Measurements from ENCODE around the gene PSMD14.
"Not testable (repeated sequence)": the region's sequence is repeated elsewhere in the genome, so short reads cannot be mapped to it uniquely, and the experiment has no call there.

The PSMD14 gene

DNA sequence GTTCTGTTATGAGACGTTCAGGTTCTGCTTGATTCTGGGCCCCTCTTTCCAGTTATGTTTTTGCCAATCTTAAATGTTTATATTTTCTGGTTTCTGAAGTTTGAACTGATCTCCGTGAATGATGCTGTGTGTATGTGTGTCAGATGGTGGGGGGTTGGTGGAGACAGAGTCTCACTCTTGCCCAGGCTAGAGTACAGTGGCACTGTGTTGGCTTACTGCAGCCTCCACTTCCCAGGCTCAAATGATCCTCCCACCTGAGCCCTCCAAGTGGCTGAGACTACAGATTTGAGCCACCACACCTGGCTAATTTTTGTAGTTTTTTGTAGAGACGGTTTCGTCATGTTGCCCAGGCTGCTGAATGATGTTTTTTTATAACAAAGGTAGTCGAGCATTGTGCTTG is 45.9 kb downstream of the PSMD14 start:
- peaks cover 2% of the 10 kb centered on the region for H3K9me3 ChIP-seq (ENCODE audit: severe bottlenecking)
- no peak for TF ChIP-seq CTCF (IDR thresholded peaks at IDR 0.05; ENCODE audit: poor library complexity, severe bottlenecking)
- ATAC-seq (ENCODE audit: low read depth) (no peak), DNase-seq (ENCODE audit: low spot score) (no peak)
- H3K36me3 ChIP-seq (ENCODE audit: low read depth): no peaks in the 10 kb centered on the region
- H3K27ac ChIP-seq (ENCODE audit: poor library complexity, severe bottlenecking): no peak overlapping the region
- H3K4me3 ChIP-seq (ENCODE audit: severe bottlenecking): no peak overlapping the region
- H3K27me3 ChIP-seq (ENCODE audit: insufficient read depth, poor library complexity, severe bottlenecking): no peaks in the 10 kb centered on the region
- H3K4me1 ChIP-seq (ENCODE audit: insufficient read depth, poor library complexity, severe bottlenecking): no peaks in the 10 kb centered on the region

GRCh38 chr2:161355106-161355505 is 46.9 kb downstream of the PSMD14 start:
- H3K4me1 ChIP-seq (ENCODE audit: insufficient read depth, poor library complexity, severe bottlenecking): no peaks in the 10 kb centered on the region
- TF ChIP-seq CTCF (IDR thresholded peaks at IDR 0.05; ENCODE audit: poor library complexity, severe bottlenecking): no peak
- no peaks in the 10 kb centered on the region for H3K9me3 ChIP-seq (ENCODE audit: severe bottlenecking)
- H3K27ac ChIP-seq (ENCODE audit: poor library complexity, severe bottlenecking): no peak overlapping the region
- no peak for DNase-seq (ENCODE audit: low spot score)
- no peaks in the 10 kb centered on the region for H3K36me3 ChIP-seq (ENCODE audit: low read depth)
- H3K4me3 ChIP-seq (ENCODE audit: severe bottlenecking): no peak overlapping the region
- no peak for ATAC-seq (ENCODE audit: low read depth)
- H3K27me3 ChIP-seq (ENCODE audit: insufficient read depth, poor library complexity, severe bottlenecking): no peaks in the 10 kb centered on the region

DNA sequence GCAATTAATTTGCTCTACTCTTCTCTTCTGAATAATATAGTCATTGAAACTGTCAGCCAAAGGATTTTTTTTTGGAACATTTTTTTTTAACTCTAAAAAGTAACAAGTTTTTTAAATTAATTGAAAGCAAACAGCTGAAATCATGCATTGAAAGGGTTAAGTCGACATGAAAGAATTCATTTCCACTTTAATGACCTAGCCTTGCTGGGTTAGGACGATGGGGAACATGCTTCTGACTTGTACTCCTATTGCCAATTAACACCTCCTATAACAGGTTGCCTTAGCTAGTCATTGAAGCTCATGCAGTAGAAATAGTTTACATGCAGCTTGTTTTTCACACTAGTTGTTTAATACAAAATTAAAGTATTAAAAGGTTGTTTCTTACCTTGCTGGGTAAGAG is 47.8 kb downstream of the PSMD14 start:
- TF ChIP-seq CTCF (IDR thresholded peaks at IDR 0.05; ENCODE audit: poor library complexity, severe bottlenecking): no peak

GRCh38 chr2:161357097-161357496 is 48.9 kb downstream of the PSMD14 start:
- H3K27me3 ChIP-seq (ENCODE audit: insufficient read depth, poor library complexity, severe bottlenecking): no peaks in the 10 kb centered on the region
- no peaks in the 10 kb centered on the region for H3K4me1 ChIP-seq (ENCODE audit: insufficient read depth, poor library complexity, severe bottlenecking)
- no peak for TF ChIP-seq CTCF (IDR thresholded peaks at IDR 0.05; ENCODE audit: poor library complexity, severe bottlenecking)
- H3K9me3 ChIP-seq (ENCODE audit: severe bottlenecking): peaks cover 3% of the 10 kb centered on the region
- H3K27ac ChIP-seq (ENCODE audit: poor library complexity, severe bottlenecking): no peak overlapping the region
- no peak overlapping the region for H3K4me3 ChIP-seq (ENCODE audit: severe bottlenecking)
- H3K36me3 ChIP-seq (ENCODE audit: low read depth): no peaks in the 10 kb centered on the region; the same call in 1 of the 2 replicates
- DNase-seq (ENCODE audit: low spot score) (no peak), ATAC-seq (ENCODE audit: low read depth) (no peak)

More for the DNA sequence above, 47.8 kb downstream of the PSMD14 start:
- H3K4me3 ChIP-seq (ENCODE audit: severe bottlenecking): no peak overlapping the region
- DNase-seq (ENCODE audit: low spot score) (no peak), ATAC-seq (ENCODE audit: low read depth) (no peak)
- H3K4me1 ChIP-seq (ENCODE audit: insufficient read depth, poor library complexity, severe bottlenecking): no peaks in the 10 kb centered on the region
- no peaks in the 10 kb centered on the region for H3K9me3 ChIP-seq (ENCODE audit: severe bottlenecking)
- H3K36me3 ChIP-seq (ENCODE audit: low read depth): no peaks in the 10 kb centered on the region
- H3K27ac ChIP-seq (ENCODE audit: poor library complexity, severe bottlenecking): no peak overlapping the region
- H3K27me3 ChIP-seq (ENCODE audit: insufficient read depth, poor library complexity, severe bottlenecking): no peaks in the 10 kb centered on the region

- ATAC-seq (ENCODE audit: low read depth): no peak
Observed at GRCh38 chr2:161358838-161359237, 50.6 kb downstream of the PSMD14 start.

GRCh38 chr2:161360095-161360654 is 52.0 kb downstream of the PSMD14 start:
- DNase-seq (ENCODE audit: low spot score); H3K27ac ChIP-seq (ENCODE audit: poor library complexity, severe bottlenecking); ATAC-seq (ENCODE audit: low read depth); H3K9me3 ChIP-seq (ENCODE audit: severe bottlenecking); H3K4me1 ChIP-seq (ENCODE audit: insufficient read depth, poor library complexity, severe bottlenecking); H3K27me3 ChIP-seq (ENCODE audit: insufficient read depth, poor library complexity, severe bottlenecking); H3K36me3 ChIP-seq (ENCODE audit: low read depth); H3K4me3 ChIP-seq (ENCODE audit: severe bottlenecking): not testable (repeated sequence)

More at GRCh38 chr2:161358838-161359237, 50.6 kb downstream of the PSMD14 start:
- Histone ChIP-seq H3K4me1 (ENCODE audit: insufficient read depth, poor library complexity, severe bottlenecking) (no peaks in the 10 kb centered on the region), H3K27me3 (ENCODE audit: insufficient read depth, poor library complexity, severe bottlenecking) (no peaks in the 10 kb centered on the region), H3K9me3 (ENCODE audit: severe bottlenecking) (peaks cover 8% of the 10 kb centered on the region), H3K27ac (ENCODE audit: poor library complexity, severe bottlenecking) (no peak overlapping the region), H3K4me3 (ENCODE audit: severe bottlenecking) (no peak overlapping the region), H3K36me3 (ENCODE audit: low read depth) (no peaks in the 10 kb centered on the region; the same call in 1 of the 2 replicates)
- TF ChIP-seq CTCF (IDR thresholded peaks at IDR 0.05; ENCODE audit: poor library complexity, severe bottlenecking): no peak
- no peak for DNase-seq (ENCODE audit: low spot score)
